LNCaP clone FGC (cell line): ENCODE data around the gene BECN2.

ENCODE experiments used
- DNase-seq: peaks from one replicate; pipeline ENCODE4 v3.0.0-alpha.2; 2011; ENCODE audit warnings: low read depth
- H3K4me3 ChIP-seq: 2 replicates; pipeline ENCODE4 v1.5.1; 2011; ENCODE audit warnings: mild to moderate bottlenecking, low read depth, low read length, control low read depth
- TF ChIP-seq, protein P1 (sequence below): IDR thresholded peaks from 2 replicates; pipeline ENCODE4 v1.5.1; 2012; ENCODE audit warnings: mild to moderate bottlenecking; ENCODE audit not compliant: control insufficient read depth, insufficient read depth; ENCODE audit errors: extremely low read depth

Gene BECN2

DNA sequence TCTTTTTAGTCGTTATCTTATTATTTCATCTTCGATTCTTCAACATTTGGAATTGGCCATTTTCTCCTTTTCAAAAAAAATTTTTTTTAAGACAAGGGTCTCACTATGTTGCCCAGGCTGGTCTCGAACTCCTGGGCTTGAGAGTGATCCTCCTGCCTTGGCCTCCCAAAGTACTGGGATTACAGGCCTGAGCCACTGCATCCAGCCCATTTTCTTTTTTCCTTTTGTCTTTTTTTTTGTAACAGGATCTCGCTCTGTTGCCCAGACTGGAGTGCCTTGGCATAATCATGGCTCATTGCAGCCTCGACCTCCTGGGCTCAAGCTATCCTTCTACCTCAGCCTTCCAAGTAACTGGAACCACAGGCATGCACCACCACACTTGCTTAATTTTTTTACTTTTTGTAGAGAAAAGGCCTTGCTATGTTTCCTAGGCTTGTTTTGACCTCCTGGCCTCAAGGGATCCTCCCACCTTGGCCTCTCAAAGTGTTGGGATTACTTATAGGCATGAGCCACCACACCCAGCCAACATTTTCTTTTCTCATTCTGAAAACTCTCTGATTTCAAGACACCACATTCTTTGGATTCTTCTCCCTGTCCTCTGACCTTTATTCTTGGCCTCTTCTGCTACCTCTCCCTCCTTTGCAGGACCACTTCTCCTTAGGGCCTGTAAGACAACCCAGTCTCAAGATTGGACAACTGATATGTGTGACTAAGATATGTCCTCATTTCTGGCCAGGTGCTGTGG is 47.4 kb downstream of the BECN2 start:
- H3K4me3 ChIP-seq = no peak overlapping the region
- TF ChIP-seq, protein P1, sequence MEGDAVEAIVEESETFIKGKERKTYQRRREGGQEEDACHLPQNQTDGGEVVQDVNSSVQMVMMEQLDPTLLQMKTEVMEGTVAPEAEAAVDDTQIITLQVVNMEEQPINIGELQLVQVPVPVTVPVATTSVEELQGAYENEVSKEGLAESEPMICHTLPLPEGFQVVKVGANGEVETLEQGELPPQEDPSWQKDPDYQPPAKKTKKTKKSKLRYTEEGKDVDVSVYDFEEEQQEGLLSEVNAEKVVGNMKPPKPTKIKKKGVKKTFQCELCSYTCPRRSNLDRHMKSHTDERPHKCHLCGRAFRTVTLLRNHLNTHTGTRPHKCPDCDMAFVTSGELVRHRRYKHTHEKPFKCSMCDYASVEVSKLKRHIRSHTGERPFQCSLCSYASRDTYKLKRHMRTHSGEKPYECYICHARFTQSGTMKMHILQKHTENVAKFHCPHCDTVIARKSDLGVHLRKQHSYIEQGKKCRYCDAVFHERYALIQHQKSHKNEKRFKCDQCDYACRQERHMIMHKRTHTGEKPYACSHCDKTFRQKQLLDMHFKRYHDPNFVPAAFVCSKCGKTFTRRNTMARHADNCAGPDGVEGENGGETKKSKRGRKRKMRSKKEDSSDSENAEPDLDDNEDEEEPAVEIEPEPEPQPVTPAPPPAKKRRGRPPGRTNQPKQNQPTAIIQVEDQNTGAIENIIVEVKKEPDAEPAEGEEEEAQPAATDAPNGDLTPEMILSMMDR = no peak
- DNase-seq = no peak

DNA sequence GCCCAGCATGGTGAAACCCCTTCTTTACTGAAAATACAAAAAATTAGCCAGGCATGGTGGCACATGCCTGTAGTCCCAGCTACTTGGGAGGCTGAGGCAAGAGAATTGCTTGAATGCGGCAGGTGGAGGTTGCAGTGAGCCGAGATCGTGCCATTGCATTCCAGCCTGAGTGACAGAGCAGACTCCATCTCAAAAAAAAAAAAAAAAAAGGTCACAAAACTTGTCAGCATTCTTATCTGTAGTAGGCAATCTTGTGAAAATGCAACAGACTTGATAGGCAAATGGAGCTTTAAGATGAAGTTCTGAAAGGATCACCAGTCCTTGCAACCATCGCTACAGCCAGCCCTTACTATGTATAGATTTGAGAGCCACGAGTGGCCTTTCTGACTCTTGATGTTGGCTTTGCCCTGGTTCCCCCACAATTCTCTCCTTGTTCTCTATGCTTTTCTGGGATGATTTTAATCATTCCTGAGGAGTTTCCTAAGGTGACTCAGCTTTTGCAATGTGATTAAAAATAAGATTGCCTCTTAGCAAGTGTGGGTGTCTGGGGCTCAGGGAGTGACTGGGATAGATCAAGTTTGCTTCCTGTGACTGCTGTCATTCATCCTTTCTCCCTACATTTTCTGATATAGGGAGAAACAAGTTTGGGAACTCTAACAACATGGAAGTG is 48.4 kb downstream of the BECN2 start:
- no peak overlapping the region for H3K4me3 ChIP-seq
- no peak for DNase-seq
- TF ChIP-seq, protein P1 = no peak

DNA sequence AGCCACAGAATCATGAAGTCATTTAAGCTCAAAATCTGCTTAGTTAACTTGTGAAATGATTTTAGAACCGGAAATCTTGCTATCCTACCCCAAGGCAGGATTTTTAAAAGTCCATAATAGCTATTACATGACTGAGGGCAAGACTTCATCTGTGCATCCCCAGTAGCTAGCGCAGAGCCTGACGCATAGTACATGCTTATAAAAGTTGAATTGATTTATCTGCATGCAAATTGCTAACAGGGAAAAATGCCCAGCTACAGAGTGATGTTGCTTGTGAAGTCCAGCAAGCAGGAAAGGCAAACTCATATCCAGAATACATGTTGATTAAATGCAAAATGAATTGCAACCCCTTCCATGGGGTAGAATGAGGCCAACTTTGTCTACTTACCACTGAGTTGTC is 49.4 kb downstream of the BECN2 start:
- TF ChIP-seq, protein P1 = no peak
- DNase-seq = no peak
- H3K4me3 ChIP-seq = no peak overlapping the region
